ENCODE data around the gene FHOD3. TPM values are rescaled to one million over a fixed set of nuclear protein-coding genes. Genes with fewer than 3 reads are reported as not detected.

Gene FHOD3
- total RNA-seq, 1 donor, result 13.0 TPM

- H3K4me1 ChIP-seq (ENCODE audit: insufficient read depth, low read length), result peaks cover 30% of the 10 kb centered on the region
- no peak for DNase-seq (ENCODE audit: insufficient read length, low spot score, missing footprints)
- no peak for TF ChIP-seq CTCF (IDR thresholded peaks at IDR 0.05; ENCODE audit: extremely low read depth, low read depth, low read length)
- H2AFZ ChIP-seq (ENCODE audit: low read length), result no peak overlapping the region
- no peaks in the 10 kb centered on the region for H3K9me3 ChIP-seq (ENCODE audit: low read depth, low read length)
- no peaks in the 10 kb centered on the region for H3K36me3 ChIP-seq (ENCODE audit: insufficient read depth, low read length)
- H3K27me3 ChIP-seq (ENCODE audit: insufficient read depth, low read length), result no peaks in the 10 kb centered on the region
- peak overlapping the region; percentile 9 for H3K27ac ChIP-seq (ENCODE audit: low read depth, low read length)
- peaks cover 55% of the 10 kb centered on the region for H3K79me2 ChIP-seq (ENCODE audit: insufficient read depth, low read length)
- H3K4me2 ChIP-seq (ENCODE audit: insufficient read depth, low read length), result no peak overlapping the region
- H3K4me3 ChIP-seq (ENCODE audit: insufficient read depth, low read length), result no peak overlapping the region
- no peaks in the 10 kb centered on the region for H4K20me1 ChIP-seq (ENCODE audit: insufficient read depth, low read length)
These were observed 10.0 kb downstream of the FHOD3 start for GRCh38 chr18:36307513-36307912.

- Histone ChIP-seq H2AFZ (ENCODE audit: low read length) (no peak overlapping the region), H3K27me3 (ENCODE audit: insufficient read depth, low read length) (no peaks in the 10 kb centered on the region), H3K4me2 (ENCODE audit: insufficient read depth, low read length) (peak overlapping the region; percentile 62), H4K20me1 (ENCODE audit: insufficient read depth, low read length) (no peaks in the 10 kb centered on the region), H3K4me1 (ENCODE audit: insufficient read depth, low read length) (peaks cover 42% of the 10 kb centered on the region), H3K36me3 (ENCODE audit: insufficient read depth, low read length) (no peaks in the 10 kb centered on the region), H3K79me2 (ENCODE audit: insufficient read depth, low read length) (peaks cover 53% of the 10 kb centered on the region), H3K4me3 (ENCODE audit: insufficient read depth, low read length) (peak overlapping the region; percentile 19), H3K27ac (ENCODE audit: low read depth, low read length) (peak overlapping the region; percentile 92), H3K9me3 (ENCODE audit: low read depth, low read length) (no peaks in the 10 kb centered on the region)
- no peak for TF ChIP-seq CTCF (IDR thresholded peaks at IDR 0.05; ENCODE audit: extremely low read depth, low read depth, low read length)
- no peak for DNase-seq (ENCODE audit: insufficient read length, low spot score, missing footprints)
These were observed 11.4 kb downstream of the FHOD3 start for GRCh38 chr18:36308711-36309435.

- Histone ChIP-seq H4K20me1 (ENCODE audit: insufficient read depth, low read length) (no peaks in the 10 kb centered on the region), H2AFZ (ENCODE audit: low read length) (no peak overlapping the region), H3K9me3 (ENCODE audit: low read depth, low read length) (no peaks in the 10 kb centered on the region), H3K27ac (ENCODE audit: low read depth, low read length) (peak overlapping the region; percentile 92), H3K36me3 (ENCODE audit: insufficient read depth, low read length) (no peaks in the 10 kb centered on the region), H3K4me2 (ENCODE audit: insufficient read depth, low read length) (peak overlapping the region; percentile 62), H3K4me3 (ENCODE audit: insufficient read depth, low read length) (peak overlapping the region; percentile 19), H3K4me1 (ENCODE audit: insufficient read depth, low read length) (peaks cover 50% of the 10 kb centered on the region), H3K27me3 (ENCODE audit: insufficient read depth, low read length) (no peaks in the 10 kb centered on the region), H3K79me2 (ENCODE audit: insufficient read depth, low read length) (peaks cover 52% of the 10 kb centered on the region)
- no peak for TF ChIP-seq CTCF (IDR thresholded peaks at IDR 0.05; ENCODE audit: extremely low read depth, low read depth, low read length)
- peak; percentile 94 for DNase-seq (ENCODE audit: insufficient read length, low spot score, missing footprints)
These were observed 12.2 kb downstream of the FHOD3 start for GRCh38 chr18:36309436-36310391.
